ENCODE measurements around the gene UNC13B. TPM values are rescaled to one million over a fixed set of nuclear protein-coding genes. Genes with fewer than 3 reads are reported as not detected.

UNC13B gene
- total RNA-seq, 1 experiment from 2014 or later = 48.2 TPM

- no peaks in the 10 kb centered on the region for H3K4me1 ChIP-seq (ENCODE audit: insufficient read depth, low read length)
- H3K27ac Mint-ChIP-seq = no peak overlapping the region
- TF ChIP-seq CTCF (conservative IDR thresholded peaks at IDR 0.05) = no peak
- no peak overlapping the region for H4K5ac ChIP-seq (ENCODE audit: insufficient read length, low read depth, low read length)
- no peaks in the 10 kb centered on the region for H4K20me1 ChIP-seq (ENCODE audit: control insufficient read depth, insufficient read depth, insufficient read length)
- no peaks in the 10 kb centered on the region for H3K9me3 ChIP-seq (ENCODE audit: control insufficient read depth, low read depth, low read length)
- no peak overlapping the region for H3K4me2 ChIP-seq (ENCODE audit: insufficient read depth, insufficient read length, low read length)
- no peaks in the 10 kb centered on the region for H3K27me3 ChIP-seq (ENCODE audit: insufficient read depth, low read length)
- no peak overlapping the region for H2AK5ac ChIP-seq (ENCODE audit: insufficient read length, low read length)
- no CpG with 5 or more reads among the region's 7 CpGs for WGBS (ENCODE audit: extremely low coverage, insufficient read length, low lambda C conversion rate)
- no peak overlapping the region for H2BK20ac ChIP-seq (ENCODE audit: low read depth, low read length, poor library complexity, severe bottlenecking)
- no peak overlapping the region for H3K14ac ChIP-seq (ENCODE audit: insufficient read depth, low read length)
- no peaks in the 10 kb centered on the region for H3K36me3 Mint-ChIP-seq (ENCODE audit: insufficient read depth in 1 of 3, low read depth in 3 of 3)
- H2BK15ac ChIP-seq (ENCODE audit: low read depth, low read length) = no peak overlapping the region
- H3K4me3 Mint-ChIP-seq = no peak overlapping the region
- H3K9ac ChIP-seq (ENCODE audit: extremely low read depth, insufficient read length, low read length) = no peak overlapping the region
- no peaks in the 10 kb centered on the region for H3K9me3 Mint-ChIP-seq
- DNase-seq = no peak
- no peak overlapping the region for H2BK12ac ChIP-seq (ENCODE audit: insufficient read length, low read depth, low read length)
- no peaks in the 10 kb centered on the region for H3K79me2 ChIP-seq (ENCODE audit: insufficient read depth, low read length)
- no peak overlapping the region for H2BK5ac ChIP-seq (ENCODE audit: insufficient read length, low read length)
- H3K27me3 Mint-ChIP-seq (ENCODE audit: low read depth) = no peaks in the 10 kb centered on the region; the same call in 1 of the 2 replicates
- H3K56ac ChIP-seq (ENCODE audit: insufficient read length, low read depth, low read length) = no peak overlapping the region
- no peak overlapping the region for H3K27ac ChIP-seq (ENCODE audit: insufficient read length, low read depth, low read length)
- no peak overlapping the region for H3T11ph ChIP-seq (ENCODE audit: low read length)
- H2AFZ ChIP-seq (ENCODE audit: low read length) = no peak overlapping the region
- no peak overlapping the region for H4K91ac ChIP-seq (ENCODE audit: insufficient read length, low read depth, low read length)
- H3K23ac ChIP-seq (ENCODE audit: insufficient read length, low read depth, low read length) = no peak overlapping the region
- H4K8ac ChIP-seq (replicated peaks; ENCODE audit: insufficient read length, low read depth, low read length) = no peak overlapping the region
- no peak overlapping the region for H3K18ac ChIP-seq (ENCODE audit: insufficient read length, low read depth, low read length)
- H2BK120ac ChIP-seq (ENCODE audit: low read depth, low read length, poor library complexity, severe bottlenecking) = no peak overlapping the region
- no peak overlapping the region for H3K4ac ChIP-seq (ENCODE audit: low read depth, low read length)
- 0 out of 4 replicates have a peak, but pooled peaks cover 0 to 2% of the 10 kb centered on the region in 2 experiments for H3K4me1 Mint-ChIP-seq
- H3K23me2 ChIP-seq (ENCODE audit: insufficient read length, low read depth, low read length, poor library complexity, severe bottlenecking) = no peaks in the 10 kb centered on the region
- no peaks in the 10 kb centered on the region for H3K79me1 ChIP-seq (ENCODE audit: insufficient read depth, low read depth, low read length, poor library complexity, severe bottlenecking)
These were observed 116.0 kb downstream of the UNC13B start for GRCh38 chr9:35277628-35278359.
